ENCODE measurements around the gene PICALM.

The PICALM gene

DNA sequence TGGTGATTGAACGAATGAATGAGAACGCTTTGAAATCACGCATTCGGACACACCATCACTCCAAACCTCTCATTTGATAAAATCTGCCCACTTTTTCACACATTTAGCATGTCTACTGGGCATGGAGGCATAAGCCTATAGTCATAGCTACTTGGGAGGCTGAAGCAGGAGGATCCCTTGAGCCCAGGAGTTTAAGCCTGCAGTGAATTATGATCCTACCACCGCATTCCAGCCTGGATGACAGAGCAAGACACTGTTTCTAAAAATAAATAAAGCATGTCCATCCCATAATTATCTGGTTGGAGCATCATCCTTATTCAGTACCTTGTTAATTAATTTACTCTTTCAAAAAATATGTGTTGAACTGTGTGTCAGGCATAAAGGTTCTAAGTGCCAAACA, 3.3 kb upstream of the PICALM start:
- DNase-seq: no peak

DNA sequence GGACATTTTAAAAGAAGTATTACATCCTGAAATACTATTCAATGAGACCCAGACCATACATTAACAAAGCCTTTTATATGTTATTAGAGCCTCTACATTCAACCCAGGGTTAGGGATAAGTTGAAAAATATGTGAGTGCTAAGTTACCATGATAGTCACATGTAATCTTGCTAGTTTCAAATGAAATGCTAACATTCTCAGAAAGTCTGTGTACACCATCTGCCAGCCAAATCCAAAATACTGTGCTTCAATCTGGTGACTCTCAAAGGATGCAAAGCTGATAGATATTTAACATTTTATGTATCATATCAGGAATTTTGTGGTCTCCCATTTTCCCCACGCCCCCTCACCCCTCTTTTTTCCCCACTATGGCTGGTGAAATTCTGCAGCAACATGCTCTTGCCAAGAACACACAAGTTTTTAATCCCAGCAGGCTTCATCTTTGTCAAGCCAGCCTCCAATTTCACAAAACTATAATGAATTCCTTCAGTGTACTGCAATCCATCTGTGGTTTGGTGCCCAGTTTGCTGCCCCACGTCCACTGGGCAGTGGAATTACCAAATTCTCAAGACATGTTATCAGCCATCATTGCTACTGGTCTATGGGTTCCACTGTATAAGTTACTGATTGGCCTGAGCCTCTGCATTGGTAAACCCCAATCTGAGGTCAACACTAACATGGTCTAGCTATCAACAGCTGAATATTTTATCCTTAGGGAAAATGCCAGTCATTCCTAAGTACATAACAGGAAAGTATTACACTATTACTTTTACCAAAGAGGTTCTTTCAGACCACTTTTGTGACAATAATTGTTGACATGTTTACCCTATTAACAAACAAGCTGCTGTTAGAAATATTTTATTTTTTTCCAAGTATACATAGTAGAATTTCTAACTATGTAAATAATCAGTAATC, 1.5 kb upstream of the PICALM start:
- DNase-seq: no peak

DNA sequence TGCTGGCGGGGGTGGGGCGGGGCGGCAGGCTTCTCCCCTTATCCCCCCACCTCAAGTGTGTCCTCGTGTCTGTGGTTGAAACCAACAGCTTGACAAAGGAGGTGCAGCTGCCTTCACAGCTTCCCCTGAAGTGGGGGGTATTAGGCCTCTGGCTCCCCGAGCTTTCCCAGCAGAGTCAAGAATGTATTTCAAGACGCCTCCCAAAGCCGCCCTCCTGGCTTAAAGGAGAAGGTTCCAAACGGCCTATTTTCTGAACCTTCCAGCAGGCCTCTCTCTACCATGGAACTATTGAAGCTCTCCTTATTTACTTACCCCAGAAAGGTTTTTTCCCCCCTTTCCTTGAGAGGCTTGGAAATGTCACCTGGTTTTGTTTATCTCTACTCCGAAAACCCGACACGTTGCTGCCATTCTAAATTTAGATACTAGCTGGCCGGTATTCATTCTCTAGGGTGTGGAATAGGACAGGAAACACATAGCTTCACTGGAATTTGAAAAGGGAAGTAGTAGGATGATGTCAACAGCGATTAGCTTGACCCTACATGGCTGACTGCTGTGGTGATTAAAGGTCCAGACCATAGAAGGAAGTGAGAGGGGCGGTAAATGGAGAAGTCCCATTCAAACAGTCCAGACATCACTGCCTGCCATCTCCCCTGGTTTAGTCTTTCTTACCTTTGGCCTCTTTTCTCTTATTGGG, 671 bp upstream of the PICALM start:
- no peak for DNase-seq

DNA sequence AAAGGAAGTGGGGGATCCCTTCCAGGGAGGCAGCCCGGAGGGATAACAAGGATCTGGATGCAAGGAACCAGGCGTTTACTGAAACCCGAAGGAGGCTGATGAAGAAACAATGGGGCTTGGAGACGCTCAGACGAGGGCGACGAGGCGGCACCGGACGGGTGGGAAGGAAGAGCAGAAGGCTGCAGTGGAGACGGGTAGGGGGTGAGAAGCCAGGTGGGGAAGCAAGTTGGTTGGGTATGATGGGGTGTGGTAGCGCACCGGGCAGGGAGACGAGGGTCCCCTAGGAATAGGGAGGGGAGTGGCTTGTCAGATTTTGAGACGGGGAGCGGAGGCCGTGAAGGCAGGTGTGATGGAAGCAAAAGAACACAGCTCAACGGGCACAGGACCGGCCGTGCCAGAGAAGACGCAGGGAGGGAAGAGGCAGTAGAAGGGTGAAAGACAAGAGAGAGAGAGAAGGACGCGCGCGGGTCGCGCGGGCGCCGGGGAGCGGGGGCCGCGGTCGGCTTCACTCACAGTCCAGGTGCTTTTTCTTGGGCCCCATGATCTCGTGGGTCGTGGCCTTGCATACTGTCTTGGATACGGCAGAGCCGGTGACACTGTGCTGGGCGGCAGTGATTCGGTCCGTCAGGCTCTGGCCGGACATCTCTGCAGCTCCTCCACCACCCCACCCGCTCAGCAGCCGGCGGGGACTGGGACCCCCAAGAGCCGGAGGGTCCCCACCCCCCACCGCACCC, 579 bp downstream of the PICALM start:
- peak; percentile 76 for DNase-seq

DNA sequence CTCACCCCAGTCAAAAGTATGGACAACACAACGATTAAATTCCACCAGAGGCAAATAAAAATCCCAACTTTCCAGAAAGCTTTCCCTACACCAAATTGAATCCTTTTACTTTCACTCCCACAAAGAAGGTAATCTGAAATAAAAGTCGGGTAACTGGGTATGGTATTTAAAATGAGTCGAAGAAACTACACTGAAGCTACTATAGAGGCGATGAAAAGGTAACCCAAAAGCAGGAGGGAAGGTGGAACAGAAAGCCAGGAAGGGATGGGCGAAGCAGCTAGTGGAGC, 1.1 kb downstream of the PICALM start:
- DNase-seq: no peak

DNA sequence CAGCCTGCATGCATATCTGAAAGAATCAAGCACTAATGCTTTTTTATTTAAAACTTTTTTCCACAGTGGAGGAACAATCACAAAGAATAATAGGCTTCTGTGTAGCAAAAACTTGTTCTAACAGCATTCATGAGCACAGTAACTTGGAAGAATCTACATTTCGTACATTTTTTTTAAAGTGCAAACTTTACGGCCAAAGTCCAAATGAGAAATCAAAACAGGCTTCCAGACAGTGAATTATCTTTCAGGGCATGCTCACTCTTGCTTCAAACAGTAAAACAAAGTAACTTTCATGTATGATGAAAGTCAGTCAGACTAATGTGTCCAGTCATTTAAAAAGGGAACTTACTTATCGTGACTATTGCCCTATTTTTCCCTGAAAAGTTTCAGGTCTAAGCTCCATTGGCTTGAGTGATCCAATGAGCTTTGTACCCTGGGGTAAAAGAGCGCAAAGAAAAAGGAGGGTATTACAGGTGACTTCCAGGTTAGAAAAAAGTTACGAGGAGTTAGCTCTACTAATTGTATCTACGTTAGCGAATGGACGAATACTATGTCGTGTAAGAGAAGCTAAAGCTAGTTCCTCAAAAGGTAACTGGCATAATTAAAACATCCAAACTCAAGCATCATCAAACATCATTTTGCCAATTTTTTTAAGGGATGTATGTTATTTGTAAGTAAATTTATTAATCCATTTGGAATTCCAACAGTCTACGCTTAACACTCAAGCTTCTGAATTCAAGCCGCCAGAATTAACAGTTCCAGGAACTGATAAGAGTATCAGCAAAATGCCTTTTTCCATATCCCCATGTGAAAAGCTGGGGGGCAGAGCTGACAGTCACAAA, 1.7 kb downstream of the PICALM start:
- DNase-seq: peak; percentile 72

GRCh38 chr11:86066657-86067008, 2.3 kb downstream of the PICALM start:
- DNase-seq: peak; percentile 35

GRCh38 chr11:86066033-86066432, 2.9 kb downstream of the PICALM start:
- no peak for DNase-seq

- DNase-seq: no peak
These were observed 4.6 kb downstream of the PICALM start for GRCh38 chr11:86064220-86064803.

GRCh38 chr11:86063536-86063935, 5.3 kb downstream of the PICALM start:
- DNase-seq: no peak

DNA sequence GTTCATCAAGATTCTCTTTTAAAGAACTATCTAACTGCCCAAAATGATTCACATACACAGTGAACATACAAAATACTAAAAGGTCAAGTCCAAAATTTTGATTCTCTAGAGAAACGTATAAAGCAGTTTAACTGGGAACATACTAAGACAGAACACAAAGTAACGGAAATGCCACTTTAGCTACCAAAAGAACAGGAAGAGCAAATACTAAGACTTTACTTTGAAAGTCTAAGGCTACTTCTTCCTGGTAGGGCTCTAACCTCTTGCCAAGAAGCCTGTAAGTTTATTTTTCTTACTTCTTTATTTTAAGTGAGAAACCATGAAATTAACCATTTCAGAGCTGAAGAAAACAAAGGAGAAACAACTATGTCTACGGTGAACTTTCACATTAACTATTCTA, 6.2 kb downstream of the PICALM start:
- no peak for DNase-seq

DNA sequence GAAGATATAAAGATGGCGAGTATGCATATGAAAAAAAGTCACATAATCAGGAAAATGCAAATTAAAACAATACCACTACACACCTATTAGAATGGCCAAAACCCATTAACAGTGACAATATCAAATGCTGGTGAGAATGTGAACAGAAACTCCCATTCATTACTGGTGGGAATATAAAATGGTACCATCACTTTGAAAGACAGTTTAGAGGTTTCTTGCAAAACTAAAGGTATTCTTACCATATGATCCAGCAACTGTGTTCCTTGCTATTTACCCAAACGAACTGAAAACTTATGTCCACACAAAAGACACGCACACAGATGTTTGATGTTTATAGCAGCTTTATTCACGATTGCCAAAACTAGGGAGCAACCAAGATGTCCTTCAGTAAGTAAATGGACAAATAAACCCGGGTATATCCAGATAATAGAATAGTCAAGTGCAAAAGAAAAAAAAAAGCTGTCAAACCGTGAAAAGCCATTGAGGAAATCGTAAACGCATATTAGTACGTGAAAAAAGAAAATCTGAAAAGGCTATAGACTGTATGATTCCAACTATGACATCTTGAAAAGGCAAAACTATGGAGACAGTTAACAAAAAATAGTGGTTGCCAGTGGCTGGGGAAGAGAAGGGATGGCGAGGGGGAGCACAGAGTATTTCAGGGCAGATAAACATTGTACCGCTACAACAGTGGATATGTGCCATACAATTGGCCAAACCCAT, 7.2 kb downstream of the PICALM start:
- no peak for DNase-seq

- DNase-seq: no peak
These were observed 8.3 kb downstream of the PICALM start for GRCh38 chr11:86060544-86060943.

- DNase-seq: no peak
These were observed 10.5 kb downstream of the PICALM start for GRCh38 chr11:86058360-86058759.

DNA sequence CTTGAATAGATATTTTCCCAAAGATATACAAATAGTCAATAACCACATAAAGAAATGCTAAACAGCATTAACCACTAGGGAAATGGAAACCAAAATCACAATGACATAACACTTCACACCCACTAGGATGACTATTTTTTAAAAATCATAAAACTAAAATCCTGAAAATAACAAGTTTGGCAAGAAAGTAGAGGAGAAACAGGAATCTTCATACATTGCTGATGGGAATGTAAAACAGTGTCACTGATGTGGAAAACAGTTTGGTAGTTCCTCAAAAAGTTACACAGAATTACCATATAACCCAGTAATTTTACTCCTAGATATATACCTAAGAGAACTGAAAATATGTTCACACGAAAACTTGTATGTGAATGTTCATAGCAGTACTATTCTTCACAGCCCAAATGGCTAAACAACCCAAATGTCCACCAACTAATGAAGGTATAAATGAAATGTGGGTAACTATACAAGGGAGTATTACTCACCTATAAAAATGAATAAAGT, 12.5 kb downstream of the PICALM start:
- DNase-seq: no peak

DNA sequence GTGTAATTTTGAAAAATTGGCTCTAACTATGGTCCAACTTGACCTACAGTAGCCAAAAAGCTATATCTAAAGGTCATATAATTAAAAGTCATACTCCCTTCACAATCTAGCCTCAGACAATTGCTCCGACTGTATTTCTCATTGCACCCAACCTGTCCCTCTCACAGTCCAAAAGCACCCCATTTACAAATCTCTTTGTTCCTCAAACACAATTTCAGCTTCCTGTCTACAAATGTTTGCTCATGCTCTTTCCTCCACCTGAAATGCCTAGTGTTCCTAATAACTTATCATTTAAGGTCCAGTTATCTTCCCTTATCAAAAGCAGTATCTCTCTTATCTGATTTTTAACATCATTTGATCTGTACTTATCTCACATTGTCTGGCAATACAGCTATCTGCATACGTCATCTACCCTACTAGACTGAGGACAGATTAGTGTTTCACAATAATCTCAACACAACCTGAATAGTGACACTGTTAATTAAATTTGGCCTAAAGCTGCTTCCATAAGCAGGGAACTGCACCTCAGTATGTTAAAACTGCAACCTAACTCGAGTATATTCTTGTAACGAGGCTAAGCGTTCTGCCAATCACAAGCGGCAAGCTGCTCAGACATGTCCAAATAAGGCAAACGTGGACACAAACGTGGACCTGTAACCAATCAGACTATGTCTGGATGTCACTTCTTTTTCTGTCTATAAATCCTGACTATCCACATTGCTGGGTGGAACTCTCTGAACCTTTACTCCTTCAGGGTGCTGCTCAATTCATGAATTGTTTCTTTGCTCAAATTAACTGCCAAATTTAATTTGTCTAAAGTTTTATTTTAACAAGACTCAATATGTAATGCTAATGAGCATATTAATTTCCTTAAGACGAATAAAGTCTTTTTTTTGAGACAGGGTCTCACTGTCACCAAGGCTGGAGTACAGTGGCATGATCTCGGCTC, 15.9 kb downstream of the PICALM start:
- DNase-seq: no peak

DNA sequence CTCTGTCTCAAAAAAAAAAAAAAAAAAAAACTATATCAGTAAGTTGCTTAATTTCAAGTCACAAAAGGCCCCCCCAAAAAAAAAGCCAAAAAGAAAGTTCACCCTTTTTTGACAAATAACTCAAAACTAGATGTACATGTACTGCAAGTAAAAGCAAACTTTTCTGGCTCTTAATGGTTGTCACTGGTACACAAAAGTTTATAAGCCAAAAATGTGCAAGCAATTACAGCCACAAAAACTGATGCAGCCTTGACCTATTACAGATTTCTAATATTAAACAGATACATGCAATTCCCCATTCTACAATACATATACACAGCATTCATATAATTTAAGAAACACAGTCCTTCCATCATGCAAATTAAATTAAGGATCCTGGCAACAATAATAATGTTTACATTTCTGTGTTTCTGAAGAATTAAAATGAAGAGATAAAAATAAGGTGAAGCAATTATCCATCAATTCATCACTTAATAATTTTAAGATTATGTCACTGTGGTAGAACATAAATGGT, 18.6 kb downstream of the PICALM start:
- DNase-seq: no peak

DNA sequence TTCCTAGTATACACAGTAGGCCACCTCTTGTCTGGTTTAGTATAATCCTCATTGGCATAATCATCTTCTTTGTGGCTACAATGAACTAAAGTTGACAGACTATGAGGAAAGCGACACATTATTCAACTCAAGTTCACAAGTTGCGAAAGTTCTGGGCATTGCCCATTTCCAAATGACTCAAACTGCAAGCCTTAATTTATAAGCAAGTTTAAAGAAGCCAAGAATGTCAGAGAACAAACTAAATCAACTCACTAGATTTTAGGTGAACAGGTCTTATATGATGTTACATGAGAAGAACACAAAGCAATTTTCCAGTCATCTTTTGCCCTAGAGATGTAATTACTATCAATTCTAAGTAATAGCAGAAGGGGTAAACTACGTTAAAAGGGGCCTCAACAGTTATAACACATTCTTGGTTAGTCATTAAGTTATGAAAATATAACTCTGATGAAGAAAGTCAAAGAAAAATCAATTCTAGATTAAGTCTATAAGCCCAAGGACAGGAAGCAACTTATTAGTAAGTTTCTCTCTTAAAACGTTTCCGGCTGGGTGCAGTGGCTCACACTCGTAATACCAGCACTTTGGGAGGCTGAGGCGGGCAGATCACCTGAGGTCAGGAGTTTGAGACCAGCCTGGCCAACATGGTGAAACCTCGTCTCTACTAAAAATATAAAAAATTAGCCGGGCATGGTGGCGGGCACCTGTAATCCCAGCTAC, 21.5 kb downstream of the PICALM start:
- no peak for DNase-seq

- DNase-seq: no peak
These were observed 22.8 kb downstream of the PICALM start for GRCh38 chr11:86046116-86046515.

Data from eye (tissue), 1 donor.